ENCODE measurements around the gene TNFSF12.

TNFSF12 gene

GRCh38 chr17:7586673-7587419 lies 38.0 kb downstream of the TNFSF12 start:
- TF ChIP-seq CTCF (IDR thresholded peaks at IDR 0.05), result peak; percentile 65

- no peak for TF ChIP-seq CTCF (IDR thresholded peaks at IDR 0.05)
Observed at GRCh38 chr17:7587420-7588151, 38.7 kb downstream of the TNFSF12 start.

- no peak for TF ChIP-seq CTCF (IDR thresholded peaks at IDR 0.05)
Observed at GRCh38 chr17:7588553-7589203, 39.8 kb downstream of the TNFSF12 start.

GRCh38 chr17:7589204-7589868 lies 40.5 kb downstream of the TNFSF12 start:
- TF ChIP-seq CTCF (IDR thresholded peaks at IDR 0.05), result peak; percentile 49; the same call in 1 of the 2 replicates

GRCh38 chr17:7589891-7590691 lies 41.2 kb downstream of the TNFSF12 start, which contains the start of gene SOX15:
Gene SOX15, minus strand, starts transcription at chr17:7590094. Its CDS starts 418 bp downstream, at chr17:7589676.
- no peak for TF ChIP-seq CTCF (IDR thresholded peaks at IDR 0.05)

- TF ChIP-seq CTCF (IDR thresholded peaks at IDR 0.05), result no peak
Observed at GRCh38 chr17:7590743-7591142, 41.9 kb downstream of the TNFSF12 start.

Data from LNCAP (cell line).